ENCODE data around the gene ZNF850. TPM values are rescaled to one million over a fixed set of nuclear protein-coding genes. Genes with fewer than 3 reads are reported as not detected.

The ZNF850 gene
- total RNA-seq, 1 experiment from 2014 or later = 1.4 TPM

DNA sequence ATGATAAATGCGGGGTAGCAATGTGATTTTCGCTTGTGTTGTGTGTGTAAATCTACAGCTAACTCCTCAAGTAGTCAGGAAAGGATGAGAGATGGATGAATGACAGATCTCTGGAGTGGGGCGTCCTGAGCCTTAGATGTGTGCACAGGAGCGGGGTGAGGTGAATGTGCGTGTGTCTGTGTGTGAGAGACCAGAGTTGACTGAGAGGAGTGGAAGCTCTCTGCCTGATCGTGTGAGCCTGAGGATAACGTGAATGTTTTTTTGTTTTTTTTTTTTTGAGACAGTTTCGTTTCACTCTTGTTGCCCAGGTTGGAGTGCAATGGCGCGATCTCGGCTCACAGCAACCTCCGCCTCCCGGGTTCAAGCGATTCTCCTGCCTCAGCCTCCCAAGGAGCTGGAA is 106.8 kb downstream of the ZNF850 start:
- Histone ChIP-seq H3K4me2 (ENCODE audit: low read length) (no peak overlapping the region), H3K9me2 (ENCODE audit: insufficient read depth) (no peaks in the 10 kb centered on the region), H4K20me1 (ENCODE audit: insufficient read depth) (no peaks in the 10 kb centered on the region), H3K4me3 (replicated peaks in 1 of 2; ENCODE audit: low read depth in 1 of 2, low read length in 2 of 2) (no peak overlapping the region), H3K36me3 (ENCODE audit: control insufficient read depth in 1 of 2, insufficient read depth in 2 of 2, low read length in 2 of 2) (no peaks in the 10 kb centered on the region), H3K79me2 (ENCODE audit: insufficient read depth, low read length) (no peaks in the 10 kb centered on the region), H3K9me3 (ENCODE audit: control insufficient read depth in 1 of 2, insufficient read depth in 1 of 2, low read depth in 1 of 2, low read length in 2 of 2) (peaks cover 16 to 29% of the 10 kb centered on the region in 2 experiments; a peak in 2 of 4 replicates), H3K27me3 (ENCODE audit: insufficient read depth, low read length) (no peaks in the 10 kb centered on the region), H3K4me1 (ENCODE audit: control insufficient read depth in 1 of 2, insufficient read depth in 2 of 2, low read length in 2 of 2) (no peaks in the 10 kb centered on the region), H2AFZ (ENCODE audit: low read depth, low read length, poor library complexity, severe bottlenecking) (no peak overlapping the region), H3K27ac (ENCODE audit: low read depth, low read length) (no peak overlapping the region), H3K9ac (ENCODE audit: low read length) (no peak overlapping the region)
- DNase-seq (ENCODE audit: low read depth, low spot score) = no peak
- POLR2A ChIA-PET = no interaction called here
- no peak for ATAC-seq
- CTCF ChIA-PET = no interaction called here
- BruUV-seq (replicated peaks) = no TSS peak
- intact Hi-C loops (cut with micrococcal nuclease) = no loop called here
- TF ChIP-seq ZFX (IDR thresholded peaks at IDR 0.05) (no peak), EGR1 (IDR thresholded peaks at IDR 0.05; ENCODE audit: low read depth) (no peak), YY1 (IDR thresholded peaks at IDR 0.05; ENCODE audit: extremely low read depth, insufficient replicate concordance, low read depth, low read length) (no peak), RAD21 (IDR thresholded peaks at IDR 0.05; ENCODE audit: low read depth) (no peak), POLR2AphosphoS5 (IDR thresholded peaks at IDR 0.05; ENCODE audit: low read depth, low read length) (no peak), SIN3A (IDR thresholded peaks at IDR 0.05; ENCODE audit: low read depth) (no peak), SRF (IDR thresholded peaks at IDR 0.05; ENCODE audit: low read depth) (no peak), EZH2phosphoT487 (IDR thresholded peaks at IDR 0.05; ENCODE audit: borderline replicate concordance) (no peak), CEBPB (IDR thresholded peaks at IDR 0.05; ENCODE audit: low read depth) (no peak), TCF7L2 (IDR thresholded peaks at IDR 0.05; ENCODE audit: borderline replicate concordance, extremely low read depth, insufficient read depth, insufficient read length) (no peak), POLR2A (IDR thresholded peaks at IDR 0.05; ENCODE audit: borderline replicate concordance, extremely low read depth, insufficient read depth, insufficient read length) (no peak), FOSL1 (IDR thresholded peaks at IDR 0.05; ENCODE audit: low read depth) (no peak)
- TF ChIP-seq, protein P1, sequence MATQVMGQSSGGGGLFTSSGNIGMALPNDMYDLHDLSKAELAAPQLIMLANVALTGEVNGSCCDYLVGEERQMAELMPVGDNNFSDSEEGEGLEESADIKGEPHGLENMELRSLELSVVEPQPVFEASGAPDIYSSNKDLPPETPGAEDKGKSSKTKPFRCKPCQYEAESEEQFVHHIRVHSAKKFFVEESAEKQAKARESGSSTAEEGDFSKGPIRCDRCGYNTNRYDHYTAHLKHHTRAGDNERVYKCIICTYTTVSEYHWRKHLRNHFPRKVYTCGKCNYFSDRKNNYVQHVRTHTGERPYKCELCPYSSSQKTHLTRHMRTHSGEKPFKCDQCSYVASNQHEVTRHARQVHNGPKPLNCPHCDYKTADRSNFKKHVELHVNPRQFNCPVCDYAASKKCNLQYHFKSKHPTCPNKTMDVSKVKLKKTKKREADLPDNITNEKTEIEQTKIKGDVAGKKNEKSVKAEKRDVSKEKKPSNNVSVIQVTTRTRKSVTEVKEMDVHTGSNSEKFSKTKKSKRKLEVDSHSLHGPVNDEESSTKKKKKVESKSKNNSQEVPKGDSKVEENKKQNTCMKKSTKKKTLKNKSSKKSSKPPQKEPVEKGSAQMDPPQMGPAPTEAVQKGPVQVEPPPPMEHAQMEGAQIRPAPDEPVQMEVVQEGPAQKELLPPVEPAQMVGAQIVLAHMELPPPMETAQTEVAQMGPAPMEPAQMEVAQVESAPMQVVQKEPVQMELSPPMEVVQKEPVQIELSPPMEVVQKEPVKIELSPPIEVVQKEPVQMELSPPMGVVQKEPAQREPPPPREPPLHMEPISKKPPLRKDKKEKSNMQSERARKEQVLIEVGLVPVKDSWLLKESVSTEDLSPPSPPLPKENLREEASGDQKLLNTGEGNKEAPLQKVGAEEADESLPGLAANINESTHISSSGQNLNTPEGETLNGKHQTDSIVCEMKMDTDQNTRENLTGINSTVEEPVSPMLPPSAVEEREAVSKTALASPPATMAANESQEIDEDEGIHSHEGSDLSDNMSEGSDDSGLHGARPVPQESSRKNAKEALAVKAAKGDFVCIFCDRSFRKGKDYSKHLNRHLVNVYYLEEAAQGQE (IDR thresholded peaks at IDR 0.05; ENCODE audit: low read depth) = no peak
- TF ChIP-seq, protein P2, sequence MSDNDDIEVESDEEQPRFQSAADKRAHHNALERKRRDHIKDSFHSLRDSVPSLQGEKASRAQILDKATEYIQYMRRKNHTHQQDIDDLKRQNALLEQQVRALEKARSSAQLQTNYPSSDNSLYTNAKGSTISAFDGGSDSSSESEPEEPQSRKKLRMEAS (IDR thresholded peaks at IDR 0.05) = no peak
- TF ChIP-seq, protein P3, sequence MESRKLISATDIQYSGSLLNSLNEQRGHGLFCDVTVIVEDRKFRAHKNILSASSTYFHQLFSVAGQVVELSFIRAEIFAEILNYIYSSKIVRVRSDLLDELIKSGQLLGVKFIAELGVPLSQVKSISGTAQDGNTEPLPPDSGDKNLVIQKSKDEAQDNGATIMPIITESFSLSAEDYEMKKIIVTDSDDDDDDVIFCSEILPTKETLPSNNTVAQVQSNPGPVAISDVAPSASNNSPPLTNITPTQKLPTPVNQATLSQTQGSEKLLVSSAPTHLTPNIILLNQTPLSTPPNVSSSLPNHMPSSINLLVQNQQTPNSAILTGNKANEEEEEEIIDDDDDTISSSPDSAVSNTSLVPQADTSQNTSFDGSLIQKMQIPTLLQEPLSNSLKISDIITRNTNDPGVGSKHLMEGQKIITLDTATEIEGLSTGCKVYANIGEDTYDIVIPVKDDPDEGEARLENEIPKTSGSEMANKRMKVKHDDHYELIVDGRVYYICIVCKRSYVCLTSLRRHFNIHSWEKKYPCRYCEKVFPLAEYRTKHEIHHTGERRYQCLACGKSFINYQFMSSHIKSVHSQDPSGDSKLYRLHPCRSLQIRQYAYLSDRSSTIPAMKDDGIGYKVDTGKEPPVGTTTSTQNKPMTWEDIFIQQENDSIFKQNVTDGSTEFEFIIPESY (IDR thresholded peaks at IDR 0.05; ENCODE audit: extremely low read depth, insufficient replicate concordance, low read length) = no peak
- RAD21 ChIA-PET (ENCODE audit: low non-redundant PET in 1 of 2, low total read pairs in 2 of 2, uncharacterized antibody in 2 of 2, unreplicated experiment in 2 of 2) = no interaction called here

All from HCT116 (cell line).